Fibroblast of mammary gland (primary cell): ENCODE results near the gene NFATC1.

Experiments
- DNase-seq: peaks from one replicate; pipeline ENCODE4 v3.0.0-alpha.2; 2010; ENCODE audit warnings: low read depth
- H3K4me3 ChIP-seq: 2 replicates; pipeline ENCODE4 v1.5.1; 2011; ENCODE audit warnings: low read depth, mild to moderate bottlenecking, low read length, moderate library complexity; ENCODE audit not compliant: control insufficient read depth
- TF ChIP-seq, protein P1 (sequence below): conservative IDR thresholded peaks from 2 replicates; pipeline ENCODE4 v1.5.1; 2011; ENCODE audit warnings: low read depth, low read length, inconsistent platforms; ENCODE audit not compliant: control insufficient read depth, insufficient read depth

Gene NFATC1

DNA sequence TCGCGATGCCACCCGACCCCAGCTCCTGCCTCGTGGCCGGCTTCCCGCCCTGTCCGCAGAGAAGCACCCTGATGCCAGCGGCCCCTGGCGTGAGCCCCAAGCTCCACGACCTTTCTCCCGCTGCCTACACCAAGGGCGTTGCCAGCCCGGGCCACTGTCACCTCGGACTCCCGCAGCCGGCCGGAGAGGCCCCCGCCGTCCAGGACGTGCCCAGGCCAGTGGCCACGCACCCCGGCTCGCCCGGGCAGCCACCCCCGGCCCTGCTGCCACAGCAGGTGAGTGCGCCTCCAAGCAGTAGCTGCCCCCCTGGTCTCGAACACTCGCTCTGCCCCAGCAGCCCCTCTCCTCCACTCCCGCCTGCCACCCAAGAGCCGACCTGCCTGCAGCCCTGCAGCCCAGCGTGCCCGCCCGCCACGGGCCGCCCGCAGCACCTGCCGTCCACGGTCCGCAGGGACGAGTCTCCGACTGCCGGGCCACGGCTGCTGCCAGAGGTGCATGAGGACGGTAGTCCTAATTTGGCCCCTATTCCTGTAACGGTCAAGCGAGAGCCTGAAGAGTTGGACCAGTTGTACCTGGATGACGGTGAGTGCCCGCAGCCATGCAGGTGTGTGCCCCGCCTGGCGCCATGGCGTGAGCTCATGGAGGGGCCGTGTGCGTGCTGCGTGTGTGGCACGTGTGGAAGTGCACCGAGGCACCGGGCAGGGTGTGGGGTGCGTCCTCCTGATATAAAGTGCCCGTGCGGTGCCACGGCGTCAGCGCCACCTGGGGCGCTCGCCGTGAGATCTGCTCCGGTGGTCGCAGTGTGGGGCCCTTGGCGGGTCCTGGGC, 90.8 kb downstream of the NFATC1 start:
- no peak overlapping the region for H3K4me3 ChIP-seq
- TF ChIP-seq, protein P1, sequence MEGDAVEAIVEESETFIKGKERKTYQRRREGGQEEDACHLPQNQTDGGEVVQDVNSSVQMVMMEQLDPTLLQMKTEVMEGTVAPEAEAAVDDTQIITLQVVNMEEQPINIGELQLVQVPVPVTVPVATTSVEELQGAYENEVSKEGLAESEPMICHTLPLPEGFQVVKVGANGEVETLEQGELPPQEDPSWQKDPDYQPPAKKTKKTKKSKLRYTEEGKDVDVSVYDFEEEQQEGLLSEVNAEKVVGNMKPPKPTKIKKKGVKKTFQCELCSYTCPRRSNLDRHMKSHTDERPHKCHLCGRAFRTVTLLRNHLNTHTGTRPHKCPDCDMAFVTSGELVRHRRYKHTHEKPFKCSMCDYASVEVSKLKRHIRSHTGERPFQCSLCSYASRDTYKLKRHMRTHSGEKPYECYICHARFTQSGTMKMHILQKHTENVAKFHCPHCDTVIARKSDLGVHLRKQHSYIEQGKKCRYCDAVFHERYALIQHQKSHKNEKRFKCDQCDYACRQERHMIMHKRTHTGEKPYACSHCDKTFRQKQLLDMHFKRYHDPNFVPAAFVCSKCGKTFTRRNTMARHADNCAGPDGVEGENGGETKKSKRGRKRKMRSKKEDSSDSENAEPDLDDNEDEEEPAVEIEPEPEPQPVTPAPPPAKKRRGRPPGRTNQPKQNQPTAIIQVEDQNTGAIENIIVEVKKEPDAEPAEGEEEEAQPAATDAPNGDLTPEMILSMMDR = no peak
- no peak for DNase-seq

DNA sequence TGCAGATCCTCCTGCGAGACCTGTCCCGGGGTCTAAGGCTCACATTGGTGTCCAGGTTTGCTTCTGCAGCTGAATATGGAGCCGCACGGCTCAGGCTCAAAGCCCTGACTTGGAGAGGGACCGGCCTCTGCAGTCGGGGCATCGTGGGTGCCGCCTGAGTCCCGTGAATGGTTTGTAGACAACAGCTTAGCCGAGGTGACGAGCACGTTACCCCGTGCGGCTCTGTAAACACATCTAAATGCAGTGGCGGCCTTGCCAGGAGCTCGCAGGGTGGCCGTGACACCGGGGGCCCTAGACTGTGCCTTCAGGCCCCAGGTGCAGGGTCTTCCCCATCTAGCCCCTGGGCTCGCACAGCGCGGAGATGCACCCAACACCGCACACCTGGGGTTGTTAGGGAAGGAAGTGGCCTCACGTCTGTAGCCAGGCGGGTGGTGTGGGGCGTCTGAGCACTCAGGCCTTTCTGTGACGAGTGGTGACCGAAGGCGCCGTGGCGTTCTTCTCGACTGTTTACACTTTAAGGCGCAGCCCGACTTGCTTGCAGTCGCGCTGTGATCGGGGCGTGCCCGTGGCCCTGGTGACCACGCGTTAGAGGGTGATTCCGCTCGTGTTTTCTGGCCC, 91.6 kb downstream of the NFATC1 start:
- TF ChIP-seq, protein P1 = no peak
- no peak for DNase-seq
- no peak overlapping the region for H3K4me3 ChIP-seq

DNA sequence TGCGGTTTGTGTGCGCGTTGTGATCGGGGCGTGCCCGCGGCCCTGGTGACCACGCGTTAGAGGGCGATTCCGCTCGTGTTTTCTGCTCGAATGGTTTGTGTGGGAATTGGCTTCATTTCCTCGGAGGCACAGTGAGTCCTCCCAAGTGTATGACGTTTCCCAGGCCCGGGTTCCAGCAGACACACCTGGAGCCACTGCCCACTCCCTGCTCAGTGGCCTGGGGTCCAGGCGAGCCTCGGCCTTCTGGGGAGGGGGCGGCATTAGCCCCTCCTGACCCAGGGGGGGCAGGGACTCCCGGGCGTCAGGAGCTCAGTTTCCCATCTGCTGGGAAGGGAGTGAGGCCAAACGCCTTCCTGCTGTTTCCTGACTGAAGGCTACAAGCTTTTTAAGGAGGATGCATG, 92.1 kb downstream of the NFATC1 start:
- TF ChIP-seq, protein P1 = no peak
- DNase-seq = no peak

DNA sequence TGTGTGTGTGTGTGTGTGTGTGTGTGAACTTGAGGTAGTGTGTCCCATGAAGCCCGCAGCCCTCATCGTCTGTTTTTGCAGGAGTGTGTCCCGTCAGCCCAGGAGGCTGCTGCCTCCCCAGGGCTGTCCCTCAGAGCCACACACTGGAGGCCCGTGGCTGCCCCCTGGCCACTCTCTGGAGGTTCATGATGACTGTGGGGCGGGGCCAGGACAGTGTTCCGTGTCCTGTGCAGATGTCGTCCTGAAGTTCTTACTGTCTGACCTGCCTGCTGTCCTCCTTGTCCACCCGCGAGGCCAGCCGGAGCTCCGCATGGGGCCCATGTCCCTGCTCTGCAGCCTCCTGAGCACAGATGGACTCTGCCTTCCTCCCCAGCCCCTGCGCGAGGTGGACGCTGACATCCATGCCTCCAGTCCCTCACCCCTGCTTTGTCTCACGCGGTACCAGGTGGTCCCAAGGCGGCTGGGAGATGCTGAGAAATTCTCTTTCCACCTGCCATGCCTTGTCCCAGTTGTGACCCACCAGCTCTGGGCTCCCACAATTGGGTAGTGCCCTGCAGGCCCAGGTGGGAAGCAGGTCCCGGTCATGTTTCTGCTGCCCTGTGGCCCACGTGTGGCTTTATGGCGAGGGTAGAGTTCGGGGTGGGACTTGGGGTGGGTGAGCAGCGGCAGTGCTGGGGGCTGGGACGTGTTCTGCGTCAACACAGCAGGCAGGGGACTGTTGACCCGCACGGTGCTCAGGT, 92.8 kb downstream of the NFATC1 start:
- TF ChIP-seq, protein P1 = no peak
- DNase-seq = no peak
- no peak overlapping the region for H3K4me3 ChIP-seq

More for the DNA sequence above, 92.1 kb downstream of the NFATC1 start:
- H3K4me3 ChIP-seq = no peak overlapping the region

DNA sequence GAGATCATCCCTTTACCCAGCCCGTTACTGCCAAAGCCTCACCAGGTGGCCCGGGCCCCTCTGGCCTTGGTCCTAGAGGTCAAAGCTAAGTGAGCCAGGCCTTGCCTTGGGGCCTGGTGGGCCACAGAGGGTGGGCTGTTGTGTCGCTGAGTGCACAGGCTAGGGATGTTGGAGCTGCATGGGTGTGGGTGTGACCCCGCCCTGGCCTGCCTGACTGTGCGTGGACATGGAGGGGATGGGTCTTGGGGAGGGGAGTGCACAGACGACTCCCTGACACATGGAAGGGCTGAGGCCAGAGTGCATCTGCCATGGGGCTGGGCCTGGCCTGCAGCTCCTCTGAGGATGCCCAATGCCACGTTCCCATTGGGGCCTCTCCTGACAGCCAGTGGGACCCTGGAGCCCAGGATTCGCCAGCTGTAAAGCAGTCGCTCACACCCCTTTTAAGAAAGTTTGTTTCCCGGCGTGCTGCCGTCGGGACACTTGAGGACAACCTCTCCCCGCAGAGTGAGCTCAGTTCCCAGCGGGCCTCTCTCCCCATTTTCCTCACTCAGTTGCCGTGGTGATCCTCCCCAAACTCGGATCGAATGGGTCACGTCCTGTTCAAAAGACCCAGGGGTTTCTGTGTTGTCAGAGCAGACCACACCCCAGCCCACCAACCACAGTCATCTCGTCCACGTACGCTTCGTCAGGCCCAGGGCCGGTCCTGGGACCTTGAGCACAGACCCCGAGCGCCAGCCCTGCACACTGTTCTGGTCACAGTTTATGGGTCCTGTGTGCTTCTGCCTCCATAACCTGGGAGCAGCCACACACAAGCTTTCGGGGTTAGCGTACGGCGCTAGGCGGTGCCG, 93.5 kb downstream of the NFATC1 start:
- no peak overlapping the region for H3K4me3 ChIP-seq
- TF ChIP-seq, protein P1 = no peak
- DNase-seq = no peak
